Naive thymus-derived CD4-positive, alpha-beta T cell (primary cell): Measurements from ENCODE around the gene PPP1R14B. TPM values are rescaled to one million over a fixed set of nuclear protein-coding genes. Genes with fewer than 3 reads are reported as not detected.

Experiments
- ATAC-seq: fragments of 150-1000 bp; cut with Tn5 transposase; 2 replicates; pipeline ENCODE4 v1.10.0; 2021; ENCODE audit warnings: mild to moderate bottlenecking, moderate library complexity
- CTCF ChIA-PET: fragments of 350-600 bp; sonication (Branson Sonifier 250); formaldehyde crosslinking; loops from one replicate; lab custom pipeline; 2021; ENCODE audit warnings: antibody characterized with exemption; lab: Charles Lee
- POLR2A ChIA-PET: fragments of 350-600 bp; sonication (Branson Sonifier 250); formaldehyde crosslinking; loops from one replicate; lab custom pipeline; 2021; ENCODE audit warnings: antibody characterized with exemption, inconsistent platforms; lab: Charles Lee
- DNase-seq, 9 donors: peaks; one replicate each; pipeline versions ENCODE4 v3.0.0 to v3.0.0-alpha.2; 2020 to 2022; ENCODE audit warnings: mixed read lengths in 1 of 9
- H3K27ac ChIP-seq: one replicate; pipeline ENCODE4 v1.7.0; 2013; ENCODE audit warnings: mild to moderate bottlenecking, low read depth, low read length, moderate library complexity
- H3K27me3 ChIP-seq, 2 donors: one replicate each; pipeline ENCODE4 v1.7.0; 2013; ENCODE audit warnings: low read length in 2 of 2, mild to moderate bottlenecking in 2 of 2, moderate library complexity in 2 of 2; ENCODE audit not compliant: control insufficient read depth in 2 of 2, insufficient read depth in 2 of 2
- H3K36me3 ChIP-seq, 3 experiments: 1 replicate in 2 of 3; 2 replicates in 1 of 3; pipeline ENCODE4 v1.7.0; 2013; ENCODE audit warnings: low read length in 3 of 3, mild to moderate bottlenecking in 3 of 3, moderate library complexity in 1 of 3; ENCODE audit not compliant: insufficient read depth in 3 of 3, control insufficient read depth in 2 of 3
- H3K4me1 ChIP-seq, 2 donors: one replicate each; pipeline ENCODE4 v1.7.0; 2013; ENCODE audit warnings: low read length in 2 of 2, mild to moderate bottlenecking in 2 of 2, moderate library complexity in 1 of 2; ENCODE audit not compliant: control insufficient read depth in 2 of 2, insufficient read depth in 2 of 2
- H3K4me3 ChIP-seq: 2 replicates; pipeline ENCODE4 v1.7.0; 2013; ENCODE audit warnings: mild to moderate bottlenecking, low read length
- H3K9me3 ChIP-seq, 3 experiments: 1 replicate in 2 of 3; 2 replicates in 1 of 3; pipeline ENCODE4 v1.7.0; 2013; ENCODE audit warnings: low read length in 3 of 3; ENCODE audit not compliant: control insufficient read depth in 2 of 3
- H3K27ac Mint-ChIP-seq, 9 donors: one replicate each; pipeline ENCODE4 v1.8.0; 2020 to 2022; ENCODE audit warnings: mixed read lengths in 9 of 9, mild to moderate bottlenecking in 8 of 9, moderate library complexity in 5 of 9, inconsistent platforms in 2 of 9
- H3K27me3 Mint-ChIP-seq, 5 donors: one replicate each; pipeline ENCODE4 v1.8.0; 2021 to 2022; ENCODE audit warnings: mixed read lengths in 5 of 5, mild to moderate bottlenecking in 1 of 5
- H3K36me3 Mint-ChIP-seq, 5 donors: one replicate each; pipeline ENCODE4 v1.8.0; 2020 to 2022; ENCODE audit warnings: mixed read lengths in 5 of 5, mild to moderate bottlenecking in 3 of 5, inconsistent platforms in 1 of 5
- H3K4me1 Mint-ChIP-seq, 7 donors: one replicate each; pipeline ENCODE4 v1.8.0; 2020 to 2022; ENCODE audit warnings: mixed read lengths in 7 of 7, mild to moderate bottlenecking in 3 of 7, inconsistent platforms in 1 of 7
- H3K4me3 Mint-ChIP-seq, 10 donors: one replicate each; pipeline ENCODE4 v1.8.0; 2020 to 2022; ENCODE audit warnings: mild to moderate bottlenecking in 10 of 10, mixed read lengths in 10 of 10, moderate library complexity in 6 of 10, inconsistent platforms in 2 of 10
- H3K9me3 Mint-ChIP-seq, 11 donors: one replicate each; pipeline ENCODE4 v1.8.0; 2020 to 2022; ENCODE audit warnings: mixed read lengths in 11 of 11, mild to moderate bottlenecking in 4 of 11, inconsistent platforms in 1 of 11, moderate library complexity in 1 of 11
- intact Hi-C, 2 donors: fragments of 100-400 bp; cut with micrococcal nuclease; formaldehyde crosslinking; loops; one replicate each; pipeline ENCODE4 v1.15.1; 2023
- polyA plus RNA-seq, 2 donors: library from polyadenylated mRNA; unstranded; fragments of 300-500 nt; fragmentation: Illumina TruSeq; gene quantifications; one replicate each; pipeline ENCODE4 v1.2.3, GENCODE V29; 2021
- total RNA-seq, 6 experiments: library from RNA in 5 of 6; stranded (reverse) in 5 of 6; gene quantifications; 1 replicate in 5 of 6; 2 replicates in 1 of 6; pipeline ENCODE4 v1.2.3 and lab custom pipeline; 2021 to 2026

Gene PPP1R14B
- total and polyA plus RNA-seq, 7 experiments from 2014 or later: 20.1 to 116 (median 26.0) TPM

DNA sequence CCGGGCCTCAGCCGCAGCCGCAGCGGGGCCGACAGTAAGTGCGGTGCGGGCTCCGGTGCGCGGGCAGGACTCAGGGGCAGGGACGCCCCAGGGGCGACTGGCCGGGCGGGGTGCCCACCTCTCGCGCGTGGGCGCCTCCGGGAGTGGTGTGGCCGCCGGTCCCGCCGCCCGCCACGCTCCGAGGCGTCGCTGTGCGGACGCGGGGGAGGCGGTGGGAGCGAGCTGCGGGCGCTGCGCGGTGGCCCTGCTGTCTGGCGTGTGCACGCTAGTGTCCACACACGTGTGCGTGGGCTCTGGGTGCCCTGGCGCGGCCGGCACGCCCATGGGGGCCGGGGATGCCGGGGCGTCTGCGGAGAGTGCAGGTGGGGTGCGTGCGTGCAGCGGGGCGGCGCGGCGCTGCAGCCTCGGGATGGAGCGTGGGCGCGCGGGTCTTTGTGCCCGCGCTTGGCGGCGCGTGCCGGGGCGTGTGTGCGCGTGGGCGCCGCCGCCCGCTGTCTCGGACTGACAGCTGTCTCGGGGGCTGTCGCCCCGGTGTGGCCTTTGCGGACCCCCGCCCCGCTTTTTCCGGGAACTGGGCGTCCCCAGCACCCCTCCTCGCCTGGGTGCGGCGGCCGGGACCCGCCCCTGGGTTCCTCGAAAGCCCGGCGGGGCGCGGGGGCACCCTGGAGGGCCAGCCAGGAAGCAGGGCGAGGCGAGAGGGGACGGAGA is 45.2 kb upstream of the PPP1R14B start:
- POLR2A ChIA-PET: interaction anchor here (1.3 kb wide), 1 partner anchor 106 kb away, joined by 6 read pairs; the partner anchor contains the start of gene STIP1
- Histone ChIP-seq H3K27ac (no peak overlapping the region), H3K4me1 (no peaks in the 10 kb centered on the region), H3K27me3 (peaks cover 0 to 11% of the 10 kb centered on the region in 2 donors), H3K9me3 (no peaks in the 10 kb centered on the region), H3K4me3 (no peak overlapping the region), H3K36me3 (no peaks in the 10 kb centered on the region)
- peaks cover 0 to 2% (median 0%) of the 10 kb centered on the region in 11 donors for H3K9me3 Mint-ChIP-seq
- peaks cover 5 to 11% (median 8%) of the 10 kb centered on the region in 7 donors for H3K4me1 Mint-ChIP-seq
- peak in 3 of 9 donors; percentile 25 to 28 (median 27) for DNase-seq
- peaks cover 39 to 57% (median 43%) of the 10 kb centered on the region in 5 donors for H3K27me3 Mint-ChIP-seq
- no peak overlapping the region for H3K27ac Mint-ChIP-seq
- H3K36me3 Mint-ChIP-seq: peaks cover 0 to 3% (median 0%) of the 10 kb centered on the region in 5 donors
- CTCF ChIA-PET: no interaction called here
- peak overlapping the region in 3 of 10 donors; percentile 57 to 83 (median 77) for H3K4me3 Mint-ChIP-seq
- intact Hi-C loops: loop anchor here in 1 of 2 donors (1.0 kb wide), 1 partner anchor 9 kb away; no protein-coding TSS in a partner anchor
- peak; percentile 57 for ATAC-seq

DNA sequence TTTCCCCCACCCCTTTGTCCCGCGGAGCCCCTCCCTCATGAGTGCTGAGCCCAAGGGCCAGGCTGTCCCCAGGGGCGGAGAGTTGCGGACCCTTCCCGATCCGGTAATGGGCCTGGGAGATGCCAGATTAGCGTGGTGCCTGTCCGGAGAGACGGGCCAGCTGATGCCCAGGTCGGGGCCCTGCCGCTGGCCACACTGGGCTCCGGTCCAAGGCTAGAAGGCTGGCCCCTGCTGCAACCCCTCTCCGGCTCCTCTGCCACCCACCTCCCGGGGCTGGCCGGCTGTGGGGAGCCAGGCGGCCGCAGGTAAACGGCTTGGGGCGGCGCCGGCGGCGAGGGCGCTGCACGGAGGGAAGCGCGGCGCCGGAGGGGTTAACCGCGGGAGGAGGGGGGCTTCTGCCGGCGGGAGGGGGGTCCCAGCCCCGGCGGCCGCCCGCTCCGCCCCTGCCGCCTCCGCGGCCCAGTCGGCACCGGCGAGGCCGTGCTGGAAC is 44.6 kb upstream of the PPP1R14B start, which contains the start of gene KCNK4:
TSS of gene KCNK4 (plus strand) at position 41 of the 490 bp plus-strand sequence. CDS start 1,717 bp downstream, outside the sequence.
- H3K9me3 ChIP-seq: no peaks in the 10 kb centered on the region
- ChIA-PET CTCF (no interaction called here), POLR2A (no interaction called here)
- H3K27me3 ChIP-seq: peaks cover 0 to 9% of the 10 kb centered on the region in 2 donors
- DNase-seq: no peak
- intact Hi-C loops: no loop called here
- peaks cover 11 to 17% (median 14%) of the 10 kb centered on the region in 7 donors for H3K4me1 Mint-ChIP-seq
- H3K4me3 ChIP-seq: no peak within 1 kb of the TSS
- H3K27ac ChIP-seq: no peak within 1 kb of the TSS
- H3K9me3 Mint-ChIP-seq: peaks cover 0 to 2% (median 0%) of the 10 kb centered on the region in 11 donors
- peak within 1 kb of the TSS; percentile 28 to 88 (median 66) for H3K4me3 Mint-ChIP-seq
- no peak for ATAC-seq
- peaks cover 35 to 51% (median 37%) of the 10 kb centered on the region in 5 donors for H3K27me3 Mint-ChIP-seq
- H3K4me1 ChIP-seq: peaks cover 0 to under 1% of the 10 kb centered on the region in 2 donors
- H3K36me3 Mint-ChIP-seq: peaks cover 0 to 3% (median 0%) of the 10 kb centered on the region in 5 donors
- H3K27ac Mint-ChIP-seq: peak within 1 kb of the TSS in 2 of 9 donors; percentile 41 to 50
- H3K36me3 ChIP-seq: no peaks in the 10 kb centered on the region

DNA sequence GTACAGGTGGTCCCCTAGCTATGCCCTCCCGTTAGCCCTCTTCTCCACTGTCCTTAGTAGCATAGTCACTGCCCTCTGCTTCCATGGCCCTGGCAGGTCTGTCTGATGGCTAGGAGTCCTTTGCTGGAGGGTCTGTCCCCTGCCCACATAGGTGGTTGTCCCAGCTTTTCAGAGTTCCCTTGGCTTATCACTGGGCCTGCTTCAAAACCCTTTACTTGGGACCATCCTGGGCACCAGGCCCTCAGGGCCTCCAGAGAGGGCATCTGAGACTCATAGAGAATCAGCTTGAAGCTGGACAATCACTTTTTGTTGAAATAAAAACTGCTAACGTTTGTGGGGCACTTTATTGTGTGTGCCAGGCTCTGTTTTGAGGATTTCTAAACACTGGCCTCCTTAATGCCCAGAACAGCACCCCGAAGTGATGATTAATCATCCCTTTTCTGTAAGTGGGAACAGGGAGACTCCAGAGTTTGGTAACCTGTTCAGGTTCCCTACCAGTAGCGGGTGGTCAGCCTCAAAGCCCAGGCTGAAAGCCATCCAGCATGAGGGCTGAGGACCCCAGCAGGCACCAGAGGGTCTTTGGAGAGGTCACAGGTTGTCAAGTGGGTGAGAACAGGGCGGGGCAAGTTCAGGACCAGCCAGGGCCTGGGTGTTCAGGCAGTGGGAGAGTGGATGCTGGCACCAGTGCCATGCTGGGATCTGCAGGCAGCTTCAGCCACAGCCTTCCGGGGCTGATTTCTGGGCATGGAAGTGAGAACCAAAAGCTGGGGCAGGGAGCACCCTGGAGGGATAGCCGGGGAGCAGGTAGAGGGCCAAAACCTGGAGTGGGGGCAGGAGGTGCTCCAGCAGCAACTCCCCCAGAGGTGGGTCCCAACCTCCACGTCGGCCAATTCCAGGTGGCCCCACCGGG is 43.9 kb upstream of the PPP1R14B start:
- no peaks in the 10 kb centered on the region for H3K36me3 ChIP-seq
- Mint-ChIP-seq H3K9me3 (peaks cover 0 to 2% (median 0%) of the 10 kb centered on the region in 11 donors), H3K36me3 (peaks cover 0 to 3% (median 0%) of the 10 kb centered on the region in 5 donors), H3K27me3 (peaks cover 28 to 44% (median 36%) of the 10 kb centered on the region in 5 donors), H3K27ac (peak overlapping the region in 2 of 9 donors; percentile 41 to 50), H3K4me3 (peak overlapping the region; percentile 28 to 88 (median 66)), H3K4me1 (peaks cover 12 to 20% (median 14%) of the 10 kb centered on the region in 7 donors)
- DNase-seq (no peak), ATAC-seq (no peak)
- H3K27ac ChIP-seq: no peak overlapping the region
- no peaks in the 10 kb centered on the region for H3K9me3 ChIP-seq
- H3K4me1 ChIP-seq: peaks cover 4 to 5% of the 10 kb centered on the region in 2 donors
- CTCF ChIA-PET: interaction anchor here (1.0 to 2.0 kb wide), 3 partner anchors 11 to 86 kb away, joined by 3 to 9 read pairs (median 5); partner anchors contain the start of genes CATSPERZ and NUDT22
- H3K4me3 ChIP-seq: no peak overlapping the region
- POLR2A ChIA-PET: interaction anchor here (0.7 kb wide), 1 partner anchor 27 kb away, joined by 3 read pairs; the partner anchor contains the start of genes PRDX5 and TRMT112
- peaks cover 0 to 9% of the 10 kb centered on the region in 2 donors for H3K27me3 ChIP-seq
- intact Hi-C loops: no loop called here

DNA sequence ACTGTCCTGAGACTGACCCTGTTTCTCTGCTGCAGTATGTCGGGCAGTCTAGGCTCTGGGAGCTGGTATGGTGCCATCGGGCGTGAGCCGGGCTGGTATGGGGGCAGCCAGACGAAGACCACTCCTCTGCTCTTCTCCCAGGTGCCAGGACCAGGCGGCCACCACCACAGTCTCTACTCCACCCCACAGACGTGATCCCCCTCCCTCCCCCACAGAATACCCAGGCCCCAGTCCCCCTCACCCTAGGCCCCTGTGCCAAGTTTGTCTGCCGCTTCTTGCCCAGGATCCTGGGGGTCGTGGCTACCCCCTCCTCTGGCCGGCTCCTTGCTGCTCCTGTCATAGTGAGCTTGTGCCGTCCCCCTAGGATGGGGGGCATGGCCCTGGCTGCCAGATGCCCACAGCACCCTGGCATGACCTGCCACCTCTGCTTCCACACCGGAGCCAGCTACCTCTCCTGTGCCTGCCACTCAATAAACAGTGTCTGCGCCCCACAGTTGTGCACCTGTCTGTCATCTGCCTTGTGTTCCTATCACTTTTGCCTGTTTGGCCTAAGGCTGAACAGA is 42.3 kb upstream of the PPP1R14B start:
- H3K36me3 Mint-ChIP-seq: peaks cover 0 to 3% (median 0%) of the 10 kb centered on the region in 5 donors
- peaks cover 12 to 20% (median 16%) of the 10 kb centered on the region in 7 donors for H3K4me1 Mint-ChIP-seq
- no peak overlapping the region for H3K27ac ChIP-seq
- no peak overlapping the region for H3K4me3 ChIP-seq
- H3K4me1 ChIP-seq: peaks cover 6 to 7% of the 10 kb centered on the region in 2 donors
- no peak overlapping the region for H3K27ac Mint-ChIP-seq
- H3K9me3 Mint-ChIP-seq: peaks cover 0 to 2% (median 0%) of the 10 kb centered on the region in 11 donors
- no peak for DNase-seq
- ChIA-PET POLR2A (interaction anchor here (0.6 to 1.2 kb wide), 4 partner anchors 12 to 97 kb away, joined by 3 to 4 read pairs (median 3); partner anchors contain the start of genes FERMT3, NUDT22 and TRPT1), CTCF (interaction anchor here (1.0 to 2.0 kb wide), 3 partner anchors 12 to 84 kb away, joined by 3 to 9 read pairs (median 5); partner anchors contain the start of genes CATSPERZ and NUDT22)
- peaks cover 16 to 29% (median 21%) of the 10 kb centered on the region in 5 donors for H3K27me3 Mint-ChIP-seq
- intact Hi-C loops: loop anchor here in 1 of 2 donors (5.0 kb wide), 1 partner anchor 82 kb away; the partner anchor contains the start of gene FERMT3
- H3K36me3 ChIP-seq: no peaks in the 10 kb centered on the region
- H3K4me3 Mint-ChIP-seq: peak overlapping the region in 2 of 10 donors; percentile 16 to 56
- H3K9me3 ChIP-seq: no peaks in the 10 kb centered on the region
- peaks cover 0 to 9% of the 10 kb centered on the region in 2 donors for H3K27me3 ChIP-seq
- ATAC-seq: no peak

DNA sequence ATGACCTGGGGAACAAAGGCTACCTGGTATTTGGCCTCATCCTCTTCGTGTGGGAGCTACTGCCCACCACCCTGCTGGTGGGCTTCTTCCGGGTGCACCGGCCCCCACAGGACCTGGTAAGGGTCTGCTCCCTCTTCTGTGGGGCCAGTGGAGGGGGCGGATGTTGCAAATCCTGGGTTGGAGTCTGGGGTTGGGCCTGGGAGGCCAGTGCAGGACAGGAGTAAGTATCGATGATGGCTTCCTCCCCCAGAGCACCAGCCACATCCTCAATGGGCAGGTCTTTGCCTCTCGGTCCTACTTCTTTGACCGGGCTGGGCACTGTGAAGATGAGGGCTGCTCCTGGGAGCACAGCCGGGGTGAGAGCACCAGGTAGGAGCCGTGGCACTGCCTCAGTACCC is 41.6 kb upstream of the PPP1R14B start:
- H3K4me1 Mint-ChIP-seq: peaks cover 12 to 22% (median 19%) of the 10 kb centered on the region in 7 donors

More for the DNA sequence above, 41.6 kb upstream of the PPP1R14B start:
- no peak for ATAC-seq
- DNase-seq: no peak
- Mint-ChIP-seq H3K9me3 (peaks cover 0 to 2% (median 0%) of the 10 kb centered on the region in 11 donors), H3K36me3 (peaks cover 0 to 3% (median 0%) of the 10 kb centered on the region in 5 donors), H3K27me3 (peaks cover 11 to 22% (median 15%) of the 10 kb centered on the region in 5 donors), H3K4me3 (peak overlapping the region in 1 of 10 donors; percentile 4), H3K27ac (peak overlapping the region in 1 of 9 donors; percentile 23)
- Histone ChIP-seq H3K4me3 (no peak overlapping the region), H3K27ac (no peak overlapping the region), H3K9me3 (no peaks in the 10 kb centered on the region), H3K4me1 (peaks cover 11 to 15% of the 10 kb centered on the region in 2 donors), H3K27me3 (peaks cover 0 to 9% of the 10 kb centered on the region in 2 donors), H3K36me3 (no peaks in the 10 kb centered on the region)
- CTCF ChIA-PET: no interaction called here
- intact Hi-C loops: loop anchor here in 1 of 2 donors (5.0 kb wide), 1 partner anchor 81 kb away; the partner anchor contains the start of gene FERMT3
- POLR2A ChIA-PET: interaction anchor here (0.6 to 1.4 kb wide), 3 partner anchors 12 to 96 kb away, joined by 3 to 4 read pairs (median 3); partner anchors contain the start of gene FERMT3
